ENCODE data around the gene MME.

DNA sequence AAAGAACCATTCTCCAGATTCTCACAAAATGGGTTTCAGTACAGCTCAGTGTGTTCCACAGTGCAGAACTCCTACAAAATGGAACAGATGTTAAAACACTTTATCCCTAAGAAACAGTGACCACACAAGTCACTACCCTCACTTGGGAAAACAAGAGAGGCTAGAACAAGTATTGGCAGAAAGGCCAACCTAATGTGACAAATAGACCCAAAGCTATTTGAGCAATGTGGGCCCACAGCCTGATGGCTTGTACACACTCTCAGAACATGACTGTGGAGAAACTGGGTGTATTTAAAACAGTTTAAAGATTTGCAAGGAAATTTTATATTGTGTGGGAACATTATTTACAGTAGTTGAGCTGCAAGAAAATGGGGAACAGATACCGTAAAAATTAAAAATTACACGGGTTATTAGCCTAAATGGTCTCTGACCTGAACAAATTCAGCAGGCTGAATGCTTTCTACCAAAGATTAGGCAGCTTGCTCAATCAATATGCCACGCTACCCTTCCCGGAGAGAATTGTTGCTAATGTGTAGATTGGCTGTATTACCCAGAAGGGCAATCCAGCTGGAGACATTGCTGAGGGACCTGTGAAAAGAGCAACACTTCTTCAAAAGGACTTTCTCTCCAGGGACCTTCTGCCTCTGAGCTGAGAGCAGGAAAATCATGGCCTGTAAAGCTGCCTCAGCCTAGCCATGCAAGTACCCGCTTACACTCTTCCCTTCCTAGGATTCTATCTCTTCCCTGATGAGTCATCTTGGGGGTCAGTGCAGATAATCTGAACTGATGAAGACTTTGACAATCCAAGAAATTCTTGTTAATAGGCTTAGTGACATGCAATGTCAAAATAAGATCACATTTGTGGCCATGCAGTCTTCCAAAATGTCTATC is 116.3 kb downstream of the MME start:
- TF ChIP-seq TEAD4 (IDR thresholded peaks at IDR 0.05) (no peak), CEBPB (IDR thresholded peaks at IDR 0.05) (no peak), FOXM1 (IDR thresholded peaks at IDR 0.05; ENCODE audit: borderline replicate concordance, low read depth) (no peak)

Measured in Ishikawa (cell line).